ENCODE results near the gene CAB39L. TPM values are rescaled to one million over a fixed set of nuclear protein-coding genes. Genes with fewer than 3 reads are reported as not detected.
"Not testable (repeated sequence)": the region's sequence is repeated elsewhere in the genome, so short reads cannot be mapped to it uniquely, and the experiment has no call there.

Gene CAB39L
- total RNA-seq, 1 donor from 2014 or later: 11.4 TPM

- peaks cover 5% of the 10 kb centered on the region for H3K36me3 Mint-ChIP-seq
- H3K4me1 Mint-ChIP-seq (ENCODE audit: unreplicated experiment): peaks cover 33% of the 10 kb centered on the region
- no peak for TF ChIP-seq CTCF (conservative IDR thresholded peaks at IDR 0.05)
- H3K27me3 Mint-ChIP-seq: no peaks in the 10 kb centered on the region
- no peak for DNase-seq (ENCODE audit: extremely low spot score, unreplicated experiment)
- no peaks in the 10 kb centered on the region for H3K9me3 Mint-ChIP-seq
- H3K27ac Mint-ChIP-seq: no peak overlapping the region
- H3K4me3 Mint-ChIP-seq: no peak overlapping the region
Observed at GRCh38 chr13:49298903-49299605, 144.8 kb downstream of the CAB39L start.

GRCh38 chr13:49298416-49298815 is 145.4 kb downstream of the CAB39L start:
- no peaks in the 10 kb centered on the region for H3K9me3 Mint-ChIP-seq
- no peak overlapping the region for H3K4me3 Mint-ChIP-seq
- no peak overlapping the region for H3K27ac Mint-ChIP-seq
- no peak for DNase-seq (ENCODE audit: extremely low spot score, unreplicated experiment)
- no peak for TF ChIP-seq CTCF (conservative IDR thresholded peaks at IDR 0.05)
- no peaks in the 10 kb centered on the region for H3K27me3 Mint-ChIP-seq
- H3K36me3 Mint-ChIP-seq: peaks cover 5% of the 10 kb centered on the region
- peaks cover 34% of the 10 kb centered on the region for H3K4me1 Mint-ChIP-seq (ENCODE audit: unreplicated experiment)

GRCh38 chr13:49297338-49297737 is 146.5 kb downstream of the CAB39L start:
- Mint-ChIP-seq H3K27me3 (no peaks in the 10 kb centered on the region), H3K4me1 (ENCODE audit: unreplicated experiment) (peaks cover 36% of the 10 kb centered on the region), H3K27ac (no peak overlapping the region), H3K4me3 (no peak overlapping the region), H3K9me3 (no peaks in the 10 kb centered on the region), H3K36me3 (peaks cover 5% of the 10 kb centered on the region)
- no peak for DNase-seq (ENCODE audit: extremely low spot score, unreplicated experiment)
- no peak for TF ChIP-seq CTCF (conservative IDR thresholded peaks at IDR 0.05)

GRCh38 chr13:49296659-49297058 is 147.2 kb downstream of the CAB39L start:
- H3K9me3 Mint-ChIP-seq: no peaks in the 10 kb centered on the region
- H3K36me3 Mint-ChIP-seq: peaks cover 5% of the 10 kb centered on the region
- peaks cover 32% of the 10 kb centered on the region for H3K4me1 Mint-ChIP-seq (ENCODE audit: unreplicated experiment)
- H3K27ac Mint-ChIP-seq: no peak overlapping the region
- no peak for DNase-seq (ENCODE audit: extremely low spot score, unreplicated experiment)
- H3K4me3 Mint-ChIP-seq: no peak overlapping the region
- TF ChIP-seq CTCF (conservative IDR thresholded peaks at IDR 0.05): no peak
- no peaks in the 10 kb centered on the region for H3K27me3 Mint-ChIP-seq

- H3K4me3 Mint-ChIP-seq: no peak overlapping the region
- H3K27me3 Mint-ChIP-seq: no peaks in the 10 kb centered on the region
- peaks cover 22% of the 10 kb centered on the region for H3K4me1 Mint-ChIP-seq (ENCODE audit: unreplicated experiment)
- H3K27ac Mint-ChIP-seq: no peak overlapping the region
- TF ChIP-seq CTCF (conservative IDR thresholded peaks at IDR 0.05): no peak
- no peak for DNase-seq (ENCODE audit: extremely low spot score, unreplicated experiment)
- peaks cover 5% of the 10 kb centered on the region for H3K36me3 Mint-ChIP-seq
- H3K9me3 Mint-ChIP-seq: no peaks in the 10 kb centered on the region
Observed at GRCh38 chr13:49295244-49295643, 148.6 kb downstream of the CAB39L start.

GRCh38 chr13:49294723-49295122 is 149.1 kb downstream of the CAB39L start:
- H3K36me3 Mint-ChIP-seq; H3K9me3 Mint-ChIP-seq; H3K27ac Mint-ChIP-seq; DNase-seq (ENCODE audit: extremely low spot score, unreplicated experiment); H3K4me3 Mint-ChIP-seq; H3K27me3 Mint-ChIP-seq: not testable (repeated sequence)
- H3K4me1 Mint-ChIP-seq (ENCODE audit: unreplicated experiment): peaks cover 18% of the 10 kb centered on the region
